Lower leg skin (tissue), 3 donors: Measurements from ENCODE around the gene RALGAPA1.

Source experiments
- CTCF ChIP-seq, 3 donors: fragments of 450-650 bp; IDR thresholded peaks; one replicate each; pipeline ENCODE4 v1.5.1; 2016; ENCODE audit warnings: antibody characterized with exemption in 3 of 3, mild to moderate bottlenecking in 3 of 3, moderate library complexity in 2 of 3
- POLR2A ChIP-seq, 2 donors: fragments of 450-650 bp; IDR thresholded peaks; one replicate each; pipeline ENCODE4 v1.6.1; 2016 to 2017; ENCODE audit warnings: antibody characterized with exemption in 2 of 2, mild to moderate bottlenecking in 1 of 2, moderate library complexity in 1 of 2

- TF ChIP-seq CTCF (IDR thresholded peaks at IDR 0.05) (no peak), POLR2A (IDR thresholded peaks at IDR 0.05) (no peak)
Measured at GRCh38 chr14:35847636-35848035, 38.5 kb upstream of the RALGAPA1 start.
